Erythroblast (primary cell): ENCODE data around the gene GBF1.

ENCODE experiments used
- GATA1 ChIP-seq: IDR thresholded peaks from 2 replicates; pipeline ENCODE4 v1.6.1; 2011; ENCODE audit warnings: low read depth, mild to moderate bottlenecking, control low read depth, low read length, moderate library complexity
- POLR2A ChIP-seq: IDR thresholded peaks from 2 replicates; pipeline ENCODE4 v1.6.1; 2011; ENCODE audit warnings: mild to moderate bottlenecking, low read length

- TF ChIP-seq POLR2A (no peak), GATA1 (no peak)
Observed at GRCh38 chr10:102375867-102376266, 130.5 kb downstream of the GBF1 start.
